Endometrial microvascular endothelial cells (primary cell): Measurements from ENCODE around the gene VAPB. TPM values are rescaled to one million over a fixed set of nuclear protein-coding genes. Genes with fewer than 3 reads are reported as not detected.

ENCODE experiments used
- in situ Hi-C: cut with HindIII; loops from 2 replicates; pipeline ENCODE4 v1.10.0; 2017; ENCODE audit warnings: low sequenced_read_pairs, low pct_unique_long_range_greater_than_20kb; ENCODE audit errors: inconsistent ontology term
- total RNA-seq: library from RNA; depleted of rRNA; stranded (reverse); fragments of >200 nt; gene quantifications from one replicate; pipeline ENCODE4 v1.2.3, GENCODE V29; 2015; ENCODE audit errors: inconsistent ontology term

Gene VAPB
- total RNA-seq, 1 donor from 2014 or later, result 20.3 TPM

GRCh38 chr20:58492795-58493524 is 103.9 kb downstream of the VAPB start:
- in situ Hi-C loops, result no loop called here

GRCh38 chr20:58494923-58495622 is 106.0 kb downstream of the VAPB start:
- in situ Hi-C loops, result no loop called here

DNA sequence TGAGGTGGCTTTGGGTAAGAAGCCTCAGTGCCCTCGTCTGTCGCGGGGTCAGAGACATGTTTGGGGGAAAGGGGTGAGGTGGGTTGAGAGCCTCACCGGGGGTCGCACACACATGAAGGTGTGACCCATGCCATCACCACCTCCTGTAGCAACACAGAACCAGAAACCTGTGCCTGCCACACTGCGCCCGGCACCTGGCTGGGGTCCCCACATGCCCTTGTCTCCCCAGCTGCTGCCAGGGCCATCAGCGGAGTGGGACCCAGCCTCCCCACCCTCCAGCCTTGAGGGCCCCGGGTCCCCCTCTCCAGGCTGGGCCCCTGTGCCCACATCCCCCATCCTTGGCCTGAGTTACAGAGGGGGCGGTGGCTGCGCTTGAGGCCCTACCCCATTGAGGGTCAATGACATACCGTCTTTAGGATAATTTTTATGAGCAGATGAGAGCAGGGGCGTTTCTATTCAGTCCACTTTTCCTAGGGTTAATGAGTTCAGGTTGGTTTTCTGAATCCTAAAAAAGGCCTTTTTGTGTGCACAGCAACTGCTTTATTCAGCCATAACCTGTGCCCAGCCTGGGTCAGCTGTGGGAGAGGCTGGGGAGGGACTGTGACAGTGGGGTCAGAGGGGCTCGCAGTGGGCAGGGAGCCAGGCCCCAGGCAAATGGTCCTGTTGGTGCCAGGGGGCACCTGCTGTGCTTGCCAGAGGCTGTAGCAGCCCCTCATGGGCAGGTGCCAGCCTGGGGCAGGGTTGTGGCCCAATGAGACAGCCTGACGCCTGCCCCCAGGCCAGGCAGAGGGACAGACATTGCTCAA is 106.8 kb downstream of the VAPB start:
- in situ Hi-C loops, result no loop called here

DNA sequence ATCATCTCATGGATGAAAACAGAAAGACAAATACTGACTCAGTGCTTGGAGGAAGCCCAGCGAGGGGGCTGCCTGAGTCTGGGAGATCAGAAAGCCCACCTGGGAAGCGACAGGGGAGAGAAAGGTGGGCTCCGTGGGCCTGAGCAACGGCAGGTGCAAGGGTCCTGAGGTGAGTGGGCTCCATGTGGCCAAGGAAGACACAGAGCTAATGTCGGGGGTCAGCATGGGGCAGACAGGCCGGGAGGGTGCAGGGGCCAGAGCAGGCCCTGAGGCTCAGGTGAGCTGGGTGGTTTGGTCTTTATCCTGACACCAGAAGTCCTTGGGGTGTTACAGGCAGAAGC is 107.4 kb downstream of the VAPB start:
- in situ Hi-C loops, result no loop called here

- in situ Hi-C loops, result no loop called here
Observed at GRCh38 chr20:58497076-58497641, 108.1 kb downstream of the VAPB start.

DNA sequence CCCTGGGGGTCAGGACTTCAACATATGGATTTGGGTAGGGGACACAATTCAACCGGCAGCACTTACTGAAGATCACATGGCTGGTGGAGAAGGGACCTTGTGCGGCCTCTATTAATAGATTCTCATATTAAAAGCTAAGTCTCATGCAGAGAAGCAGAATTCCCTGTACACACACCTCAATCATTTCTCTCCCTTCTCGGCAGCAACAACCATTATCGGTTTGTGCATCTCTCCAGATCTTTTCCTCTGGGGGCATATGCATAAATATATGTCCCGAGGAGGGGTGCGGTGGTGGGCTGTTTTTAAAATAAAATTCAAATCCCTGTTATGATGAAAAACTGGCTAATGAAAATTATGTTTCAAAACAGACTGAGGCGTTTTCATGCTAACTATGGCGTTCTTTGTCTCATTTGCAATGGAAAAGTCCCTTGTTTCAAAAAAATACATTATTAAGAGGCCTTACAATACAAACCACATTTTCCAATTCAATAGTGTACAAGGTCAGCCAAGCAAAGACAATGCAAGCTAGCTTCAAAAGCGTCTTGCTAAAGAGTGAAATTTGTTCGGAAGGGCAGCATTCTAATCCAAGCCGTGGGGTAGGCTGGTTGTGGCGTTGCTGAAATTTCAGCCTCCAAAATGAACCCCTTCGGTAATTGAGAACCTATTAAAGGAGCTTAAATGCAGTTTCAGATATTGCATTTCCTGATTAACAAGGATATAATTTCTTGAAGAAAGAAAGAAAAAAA is 108.9 kb downstream of the VAPB start:
- in situ Hi-C loops, result no loop called here

GRCh38 chr20:58498470-58499068 is 109.5 kb downstream of the VAPB start:
- in situ Hi-C loops, result no loop called here

DNA sequence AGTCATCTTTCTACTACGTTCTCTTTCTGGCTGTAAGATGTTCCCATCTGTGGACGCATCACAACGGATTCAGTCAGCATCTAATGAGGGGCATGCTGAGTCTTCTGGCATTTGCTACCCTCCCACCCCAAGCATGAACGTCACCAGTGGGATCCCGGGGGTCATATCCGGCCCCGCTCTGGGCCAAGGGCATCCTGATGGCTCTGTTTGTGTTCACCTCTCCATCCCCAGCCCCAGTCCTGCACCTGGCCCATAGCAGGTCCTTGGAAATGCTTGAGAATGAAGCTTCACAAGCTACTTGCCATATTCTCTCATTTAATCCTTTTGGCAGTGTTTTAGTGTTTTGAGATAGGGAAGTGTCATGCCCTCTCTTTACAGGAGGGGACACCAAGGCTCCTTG is 111.2 kb downstream of the VAPB start:
- in situ Hi-C loops, result no loop called here

Other genes with a start within 250 kb of the VAPB start
- gene ANKRD60, start 160.6 kb upstream of the VAPB start, total RNA-seq, result not detected
- gene RAB22A, start 79.5 kb upstream of the VAPB start, total RNA-seq, result 12.5 TPM
- 1.1 TPM for gene APCDD1L, start 126.2 kb downstream of the VAPB start, total RNA-seq